HepG2 (cell line): ENCODE measurements around the gene GNL3. TPM values are rescaled to one million over a fixed set of nuclear protein-coding genes. Genes with fewer than 3 reads are reported as not detected.

ENCODE experiments used
- ATAC-seq: fragments of 200-7000 bp; cut with Tn5 transposase; 3 replicates; pipeline ENCODE4 v1.9.1; 2020; ENCODE audit warnings: mild to moderate bottlenecking, moderate library complexity
- BruUV-seq: library from RNA; stranded (reverse); fragments of 400-500 nt; replicated peaks from 2 replicates; lab custom pipeline; 2021; lab: Mats Ljungman, UMichigan
- CTCF ChIA-PET: fragments of 300-600 bp; formaldehyde crosslinking; extraction: SDS; loops from one replicate; lab custom pipeline; 2021; ENCODE audit warnings: low total read pairs, inconsistent platforms, low intra/inter-chr PET ratio; lab: Yijun Ruan, JAX
- POLR2A ChIA-PET: fragments of 350-600 bp; sonication (Branson Sonifier 250); formaldehyde crosslinking; loops from one replicate; lab custom pipeline; 2020; ENCODE audit warnings: antibody characterized with exemption, inconsistent platforms; lab: Yijun Ruan, JAX
- DNase-seq: peaks from one replicate; pipeline ENCODE4 v3.0.0-alpha.2; 2015; ENCODE audit warnings: low spot score
- FAIRE-seq: peaks from 3 replicates; lab custom pipeline; 2011; peaks lifted over from hg19 to GRCh38; lab: Jason Lieb, UNC
- H2AFZ ChIP-seq: one replicate; pipeline ENCODE4 v1.6.1; 2011; ENCODE audit warnings: low read length, inconsistent platforms
- H3K27ac ChIP-seq: fragments of 300-600 bp; 3 replicates; pipeline ENCODE4 v1.8.0; 2011; ENCODE audit warnings: mixed run types, mild to moderate bottlenecking, mixed read lengths, low read length, inconsistent platforms; ENCODE audit not compliant: insufficient read depth; ENCODE audit errors: extremely low read length
- H3K27me3 ChIP-seq, 2 experiments: fragments of 200-600 bp in 1 of 2; 2 replicates in 1 of 2; 3 replicates in 1 of 2; pipeline versions ENCODE4 v1.6.0 to v1.8.0; 2011; ENCODE audit warnings: low read length in 2 of 2, mild to moderate bottlenecking in 2 of 2, moderate library complexity in 2 of 2, inconsistent platforms in 1 of 2; ENCODE audit not compliant: insufficient read depth in 2 of 2, control insufficient read depth in 1 of 2
- H3K36me3 ChIP-seq, 2 experiments: fragments of 200-600 bp in 1 of 2; replicated peaks in 1 of 2; 2 replicates in 1 of 2; 3 replicates in 1 of 2; pipeline versions ENCODE4 v1.5.1 to v1.8.0; 2011; ENCODE audit warnings: low read length in 2 of 2, inconsistent platforms in 1 of 2; ENCODE audit not compliant: insufficient read depth in 2 of 2, control insufficient read depth in 1 of 2
- H3K4me1 ChIP-seq: 2 replicates; pipeline ENCODE4 v1.5.1; 2012; ENCODE audit warnings: low read length, inconsistent platforms; ENCODE audit not compliant: insufficient read depth
- H3K4me2 ChIP-seq: 2 replicates; pipeline ENCODE4 v1.6.0; 2011; ENCODE audit warnings: low read depth, low read length, inconsistent platforms
- H3K4me3 ChIP-seq, 3 experiments: fragments of 200-600 bp in 1 of 3; sonication (generic), shearing (Covaris generic) in 1 of 3; replicated peaks in 1 of 3; 2 replicates each; pipeline ENCODE4 v1.5.1; 2011 to 2016; ENCODE audit warnings: low read length in 3 of 3, inconsistent platforms in 2 of 3, low read depth in 2 of 3, mild to moderate bottlenecking in 2 of 3, control low read depth in 1 of 3, mixed read lengths in 1 of 3; ENCODE audit not compliant: insufficient read depth in 1 of 3
- H3K79me2 ChIP-seq: one replicate; pipeline ENCODE4 v1.6.1; 2011; ENCODE audit warnings: low read length, inconsistent platforms; ENCODE audit not compliant: insufficient read depth
- H3K9ac ChIP-seq: 2 replicates; pipeline ENCODE4 v1.6.0; 2011; ENCODE audit warnings: mild to moderate bottlenecking, low read depth, low read length, inconsistent platforms; ENCODE audit not compliant: insufficient read depth
- H3K9me3 ChIP-seq: 2 replicates; pipeline ENCODE4 v1.5.1; 2012; ENCODE audit warnings: mild to moderate bottlenecking, low read length
- H4K20me1 ChIP-seq: 2 replicates; pipeline ENCODE4 v1.6.0; 2011; ENCODE audit warnings: inconsistent platforms, mild to moderate bottlenecking, low read length, moderate library complexity; ENCODE audit not compliant: insufficient read depth
- GPN1 ChIP-seq: sonication (generic); formaldehyde crosslinking; IDR thresholded peaks from 2 replicates; pipeline ENCODE4 v1.5.1; 2020; ENCODE audit warnings: missing genetic modification reagents, borderline replicate concordance
- GTF2F1 ChIP-seq: fragments of 150-350 bp; IDR thresholded peaks from 2 replicates; pipeline ENCODE4 v1.6.1; 2014; ENCODE audit warnings: low read length
- HOXA3 ChIP-seq: sonication (generic); formaldehyde crosslinking; IDR thresholded peaks from 2 replicates; pipeline ENCODE4 v1.5.0; 2020; ENCODE audit warnings: missing genetic modification reagents
- SRY ChIP-seq: sonication (generic); formaldehyde crosslinking; IDR thresholded peaks from 2 replicates; pipeline ENCODE4 v1.8.0; 2022; ENCODE audit warnings: mild to moderate bottlenecking, missing genetic modification reagents
- SUZ12 ChIP-seq: fragments of 150-350 bp; IDR thresholded peaks from 2 replicates; pipeline ENCODE4 v1.6.1; 2014; ENCODE audit warnings: low read depth, low read length
- U2AF1 ChIP-seq: fragments of 200-400 bp; formaldehyde crosslinking; optimal IDR thresholded peaks from 2 replicates; pipeline ENCODE3; 2017; ENCODE audit warnings: mild to moderate bottlenecking, low read depth, low read length
- ZEB1 ChIP-seq: IDR thresholded peaks from 2 replicates; pipeline ENCODE4 v1.6.1; 2012; ENCODE audit warnings: mild to moderate bottlenecking, low read depth, inconsistent platforms; ENCODE audit not compliant: insufficient replicate concordance
- ZNF232 ChIP-seq: sonication (generic); formaldehyde crosslinking; IDR thresholded peaks from 2 replicates; pipeline ENCODE4 v1.4.0; 2020; ENCODE audit warnings: missing genetic modification reagents, borderline replicate concordance
- ZNF354B ChIP-seq: sonication (generic); formaldehyde crosslinking; IDR thresholded peaks from 2 replicates; pipeline ENCODE4 v1.8.0; 2022; ENCODE audit warnings: mild to moderate bottlenecking, missing genetic modification reagents
- ZNF484 ChIP-seq: sonication (generic); formaldehyde crosslinking; IDR thresholded peaks from 2 replicates; pipeline ENCODE4 v1.5.1; 2020; ENCODE audit warnings: mild to moderate bottlenecking, low read depth, missing genetic modification reagents, borderline replicate concordance
- ZNF691 ChIP-seq: sonication (generic); formaldehyde crosslinking; IDR thresholded peaks from 2 replicates; pipeline ENCODE4 v1.4.0; 2020; ENCODE audit warnings: missing genetic modification reagents, low read depth, mild to moderate bottlenecking, borderline replicate concordance
- ZNF784 ChIP-seq: sonication (generic); formaldehyde crosslinking; IDR thresholded peaks from 2 replicates; pipeline ENCODE4 v1.5.1; 2020; ENCODE audit warnings: missing genetic modification reagents, mild to moderate bottlenecking, borderline replicate concordance
- WGBS: methylation state at CpG from one replicate; pipeline ENCODE4 v1.1.6; 2017; ENCODE audit warnings: low lambda C conversion rate; 5-methylcytosine and 5-hydroxymethylcytosine counted together
- in situ Hi-C: cut with HindIII; loops from 2 replicates; pipeline ENCODE4 v1.10.0; 2017; ENCODE audit warnings: low pct_unique_long_range_greater_than_20kb; ENCODE audit not compliant: extremely low pct_ligation_motif_present
- intact Hi-C: fragments of 100-400 bp; cut with micrococcal nuclease; formaldehyde crosslinking; loops from one replicate; pipeline ENCODE4 v1.10.0; 2022; ENCODE audit not compliant: unreplicated experiment
- polyA plus RNA-seq, 8 experiments: library from polyadenylated mRNA; depleted of rRNA in 3 of 8; stranded (reverse) in 7 of 8; unstranded in 1 of 8; fragments of >200 nt; fragmentation: Illumina TruSeq in 4 of 8; extraction: Trizol in 4 of 8; gene quantifications; 2 replicates each; pipeline versions ENCODE4 v1.2.1 to v1.2.3, GENCODE V29; 2011 to 2016; ENCODE audit warnings: low read depth in 4 of 8, missing spikeins in 1 of 8, mixed read lengths in 1 of 8; ENCODE audit not compliant: insufficient read depth in 1 of 8
- total RNA-seq, 5 experiments: library from RNA; depleted of rRNA; stranded (reverse); fragments of >200 nt; fragmentation: Illumina TruSeq; extraction: Trizol; gene quantifications; 2 replicates each; pipeline ENCODE4 v1.2.3, GENCODE V29; 2016; ENCODE audit warnings: low read depth in 1 of 5
- TF ChIP-seq, protein P1 (sequence below): sonication (generic); formaldehyde crosslinking; IDR thresholded peaks from 2 replicates; pipeline ENCODE4 v1.5.0; 2020; ENCODE audit warnings: missing genetic modification reagents
- TF ChIP-seq, protein P2 (sequence below): sonication (generic); formaldehyde crosslinking; IDR thresholded peaks from 2 replicates; pipeline ENCODE4 v1.4.0; 2020; ENCODE audit warnings: missing genetic modification reagents, borderline replicate concordance
- TF ChIP-seq, protein P3 (sequence below): sonication (generic); formaldehyde crosslinking; IDR thresholded peaks from 2 replicates; pipeline ENCODE4 v1.5.0; 2020; ENCODE audit warnings: mild to moderate bottlenecking, missing genetic modification reagents, moderate library complexity

The GNL3 gene
- total and polyA plus RNA-seq, 2 of the 13 experiments (the other 11 are each of a cell fraction or from before 2014, with no cell fraction given): 129 to 257 TPM

- TF ChIP-seq ZNF232 (CRISPR knock-in tag) (no peak), HOXA3 (CRISPR knock-in tag) (no peak)
- TF ChIP-seq, protein P1, sequence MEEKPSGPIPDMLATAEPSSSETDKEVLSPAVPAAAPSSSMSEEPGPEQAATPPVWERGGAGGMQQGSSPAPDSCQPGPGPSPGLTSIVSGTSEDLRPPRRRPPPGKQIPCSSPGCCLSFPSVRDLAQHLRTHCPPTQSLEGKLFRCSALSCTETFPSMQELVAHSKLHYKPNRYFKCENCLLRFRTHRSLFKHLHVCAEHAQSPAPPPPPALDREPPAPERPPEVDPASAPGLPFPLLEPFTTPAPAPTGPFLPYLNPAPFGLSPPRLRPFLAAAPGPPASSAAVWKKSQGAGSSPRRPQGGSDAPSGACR (CRISPR knock-in tag): no peak
Observed at GRCh38 chr3:52651592-52651991, 34.2 kb upstream of the GNL3 start (continued).

DNA sequence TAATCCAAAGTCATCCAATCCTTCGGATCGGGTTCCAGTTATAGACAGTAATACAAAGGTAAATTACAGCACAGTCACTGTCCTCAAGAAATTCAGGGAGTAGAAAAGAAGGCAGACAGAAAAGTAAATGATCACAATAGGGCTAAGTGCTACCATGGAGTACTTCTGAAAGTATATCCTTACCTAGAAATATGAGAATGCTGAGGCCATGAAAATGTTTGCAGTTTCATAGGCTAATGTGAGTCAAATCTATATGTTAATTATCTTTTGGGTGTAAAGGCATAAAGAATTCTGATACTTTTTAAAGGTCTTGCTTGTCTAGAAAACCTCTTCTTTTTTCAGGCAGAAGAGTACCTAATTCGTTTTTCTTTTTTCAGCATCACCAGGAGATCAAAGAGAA lies 29.9 kb upstream of the GNL3 start:
- no peak overlapping the region for H3K4me3 ChIP-seq
- no TSS peak for BruUV-seq
- no peak for DNase-seq
- intact Hi-C loops (no loop called here), in situ Hi-C loops (no loop called here)
- 98% methylated on average over 3 of the region's 3 CpGs for WGBS
- H2AFZ ChIP-seq: no peak overlapping the region
- H3K4me2 ChIP-seq: no peak overlapping the region
- CTCF ChIA-PET: no interaction called here
- H3K9ac ChIP-seq: no peak overlapping the region
- H4K20me1 ChIP-seq: no peaks in the 10 kb centered on the region
- H3K79me2 ChIP-seq: no peaks in the 10 kb centered on the region
- H3K27ac ChIP-seq: no peak overlapping the region
- no peak for FAIRE-seq
- POLR2A ChIA-PET: no interaction called here
- H3K27me3 ChIP-seq: no peaks in the 10 kb centered on the region
- no peak for ATAC-seq
- H3K4me1 ChIP-seq: no peaks in the 10 kb centered on the region
- peaks cover 17 to 55% of the 10 kb centered on the region in 2 experiments for H3K36me3 ChIP-seq
- H3K9me3 ChIP-seq: no peaks in the 10 kb centered on the region
- no peak for TF ChIP-seq ZNF484
- no peak for TF ChIP-seq ZNF354B
- TF ChIP-seq, protein P2, sequence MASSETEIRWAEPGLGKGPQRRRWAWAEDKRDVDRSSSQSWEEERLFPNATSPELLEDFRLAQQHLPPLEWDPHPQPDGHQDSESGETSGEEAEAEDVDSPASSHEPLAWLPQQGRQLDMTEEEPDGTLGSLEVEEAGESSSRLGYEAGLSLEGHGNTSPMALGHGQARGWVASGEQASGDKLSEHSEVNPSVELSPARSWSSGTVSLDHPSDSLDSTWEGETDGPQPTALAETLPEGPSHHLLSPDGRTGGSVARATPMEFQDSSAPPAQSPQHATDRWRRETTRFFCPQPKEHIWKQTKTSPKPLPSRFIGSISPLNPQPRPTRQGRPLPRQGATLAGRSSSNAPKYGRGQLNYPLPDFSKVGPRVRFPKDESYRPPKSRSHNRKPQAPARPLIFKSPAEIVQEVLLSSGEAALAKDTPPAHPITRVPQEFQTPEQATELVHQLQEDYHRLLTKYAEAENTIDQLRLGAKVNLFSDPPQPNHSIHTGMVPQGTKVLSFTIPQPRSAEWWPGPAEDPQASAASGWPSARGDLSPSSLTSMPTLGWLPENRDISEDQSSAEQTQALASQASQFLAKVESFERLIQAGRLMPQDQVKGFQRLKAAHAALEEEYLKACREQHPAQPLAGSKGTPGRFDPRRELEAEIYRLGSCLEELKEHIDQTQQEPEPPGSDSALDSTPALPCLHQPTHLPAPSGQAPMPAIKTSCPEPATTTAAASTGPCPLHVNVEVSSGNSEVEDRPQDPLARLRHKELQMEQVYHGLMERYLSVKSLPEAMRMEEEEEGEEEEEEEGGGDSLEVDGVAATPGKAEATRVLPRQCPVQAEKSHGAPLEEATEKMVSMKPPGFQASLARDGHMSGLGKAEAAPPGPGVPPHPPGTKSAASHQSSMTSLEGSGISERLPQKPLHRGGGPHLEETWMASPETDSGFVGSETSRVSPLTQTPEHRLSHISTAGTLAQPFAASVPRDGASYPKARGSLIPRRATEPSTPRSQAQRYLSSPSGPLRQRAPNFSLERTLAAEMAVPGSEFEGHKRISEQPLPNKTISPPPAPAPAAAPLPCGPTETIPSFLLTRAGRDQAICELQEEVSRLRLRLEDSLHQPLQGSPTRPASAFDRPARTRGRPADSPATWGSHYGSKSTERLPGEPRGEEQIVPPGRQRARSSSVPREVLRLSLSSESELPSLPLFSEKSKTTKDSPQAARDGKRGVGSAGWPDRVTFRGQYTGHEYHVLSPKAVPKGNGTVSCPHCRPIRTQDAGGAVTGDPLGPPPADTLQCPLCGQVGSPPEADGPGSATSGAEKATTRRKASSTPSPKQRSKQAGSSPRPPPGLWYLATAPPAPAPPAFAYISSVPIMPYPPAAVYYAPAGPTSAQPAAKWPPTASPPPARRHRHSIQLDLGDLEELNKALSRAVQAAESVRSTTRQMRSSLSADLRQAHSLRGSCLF (CRISPR knock-in tag): no peak
- no peak for TF ChIP-seq ZEB1
- TF ChIP-seq, protein P3, sequence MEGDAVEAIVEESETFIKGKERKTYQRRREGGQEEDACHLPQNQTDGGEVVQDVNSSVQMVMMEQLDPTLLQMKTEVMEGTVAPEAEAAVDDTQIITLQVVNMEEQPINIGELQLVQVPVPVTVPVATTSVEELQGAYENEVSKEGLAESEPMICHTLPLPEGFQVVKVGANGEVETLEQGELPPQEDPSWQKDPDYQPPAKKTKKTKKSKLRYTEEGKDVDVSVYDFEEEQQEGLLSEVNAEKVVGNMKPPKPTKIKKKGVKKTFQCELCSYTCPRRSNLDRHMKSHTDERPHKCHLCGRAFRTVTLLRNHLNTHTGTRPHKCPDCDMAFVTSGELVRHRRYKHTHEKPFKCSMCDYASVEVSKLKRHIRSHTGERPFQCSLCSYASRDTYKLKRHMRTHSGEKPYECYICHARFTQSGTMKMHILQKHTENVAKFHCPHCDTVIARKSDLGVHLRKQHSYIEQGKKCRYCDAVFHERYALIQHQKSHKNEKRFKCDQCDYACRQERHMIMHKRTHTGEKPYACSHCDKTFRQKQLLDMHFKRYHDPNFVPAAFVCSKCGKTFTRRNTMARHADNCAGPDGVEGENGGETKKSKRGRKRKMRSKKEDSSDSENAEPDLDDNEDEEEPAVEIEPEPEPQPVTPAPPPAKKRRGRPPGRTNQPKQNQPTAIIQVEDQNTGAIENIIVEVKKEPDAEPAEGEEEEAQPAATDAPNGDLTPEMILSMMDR (CRISPR knock-in tag): no peak
- TF ChIP-seq ZNF784: no peak
- no peak for TF ChIP-seq SRY (CRISPR knock-in tag)
- TF ChIP-seq U2AF1: no peak
- no peak for TF ChIP-seq ZNF691
- no peak for TF ChIP-seq GPN1 (CRISPR knock-in tag)
- TF ChIP-seq GTF2F1: no peak
- TF ChIP-seq SUZ12: no peak
